ENCODE measurements around the gene CAMTA1. TPM values are rescaled to one million over a fixed set of nuclear protein-coding genes. Genes with fewer than 3 reads are reported as not detected.

CAMTA1 gene
- total and polyA plus RNA-seq, 8 donors = 13.0 to 54.2 (median 23.6) TPM

DNA sequence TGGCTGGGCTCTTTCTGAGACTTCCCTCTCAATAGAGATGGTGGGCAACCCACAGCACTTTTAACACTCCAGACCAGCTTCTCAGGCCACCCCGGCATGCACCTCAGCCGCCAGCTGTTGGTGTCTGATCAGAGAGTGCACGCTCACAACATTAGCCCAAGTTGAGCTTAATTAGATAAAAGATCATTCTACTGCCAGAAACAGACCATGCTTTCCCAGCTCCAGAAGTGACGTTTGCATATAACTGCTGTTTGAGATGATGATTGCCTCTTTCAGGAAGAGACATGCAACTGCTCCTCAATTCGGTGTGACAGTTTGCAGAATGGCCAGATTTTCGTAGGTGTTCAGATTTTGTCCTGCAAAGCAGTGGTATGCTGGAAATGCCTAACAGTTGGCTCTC is 700.6 kb downstream of the CAMTA1 start:
- H3K36me3 ChIP-seq = no peaks in the 10 kb centered on the region
- intact Hi-C loops (cut with DNase I) = no loop called here
- H3K4me1 ChIP-seq = no peaks in the 10 kb centered on the region
- no peak for DNase-seq
- no peaks in the 10 kb centered on the region for H3K27me3 ChIP-seq
- no peaks in the 10 kb centered on the region for H3K9me3 ChIP-seq
- no peak for FAIRE-seq
- no peak overlapping the region for H3K27ac ChIP-seq
- no peak for ATAC-seq
- WGBS, 2 donors = 83 to 91% methylated on average over 6 of the region's 6 CpGs
- H3K4me3 ChIP-seq = no peak overlapping the region
- TF ChIP-seq, protein P1, sequence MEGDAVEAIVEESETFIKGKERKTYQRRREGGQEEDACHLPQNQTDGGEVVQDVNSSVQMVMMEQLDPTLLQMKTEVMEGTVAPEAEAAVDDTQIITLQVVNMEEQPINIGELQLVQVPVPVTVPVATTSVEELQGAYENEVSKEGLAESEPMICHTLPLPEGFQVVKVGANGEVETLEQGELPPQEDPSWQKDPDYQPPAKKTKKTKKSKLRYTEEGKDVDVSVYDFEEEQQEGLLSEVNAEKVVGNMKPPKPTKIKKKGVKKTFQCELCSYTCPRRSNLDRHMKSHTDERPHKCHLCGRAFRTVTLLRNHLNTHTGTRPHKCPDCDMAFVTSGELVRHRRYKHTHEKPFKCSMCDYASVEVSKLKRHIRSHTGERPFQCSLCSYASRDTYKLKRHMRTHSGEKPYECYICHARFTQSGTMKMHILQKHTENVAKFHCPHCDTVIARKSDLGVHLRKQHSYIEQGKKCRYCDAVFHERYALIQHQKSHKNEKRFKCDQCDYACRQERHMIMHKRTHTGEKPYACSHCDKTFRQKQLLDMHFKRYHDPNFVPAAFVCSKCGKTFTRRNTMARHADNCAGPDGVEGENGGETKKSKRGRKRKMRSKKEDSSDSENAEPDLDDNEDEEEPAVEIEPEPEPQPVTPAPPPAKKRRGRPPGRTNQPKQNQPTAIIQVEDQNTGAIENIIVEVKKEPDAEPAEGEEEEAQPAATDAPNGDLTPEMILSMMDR (IDR thresholded peaks at IDR 0.05) = no peak

DNA sequence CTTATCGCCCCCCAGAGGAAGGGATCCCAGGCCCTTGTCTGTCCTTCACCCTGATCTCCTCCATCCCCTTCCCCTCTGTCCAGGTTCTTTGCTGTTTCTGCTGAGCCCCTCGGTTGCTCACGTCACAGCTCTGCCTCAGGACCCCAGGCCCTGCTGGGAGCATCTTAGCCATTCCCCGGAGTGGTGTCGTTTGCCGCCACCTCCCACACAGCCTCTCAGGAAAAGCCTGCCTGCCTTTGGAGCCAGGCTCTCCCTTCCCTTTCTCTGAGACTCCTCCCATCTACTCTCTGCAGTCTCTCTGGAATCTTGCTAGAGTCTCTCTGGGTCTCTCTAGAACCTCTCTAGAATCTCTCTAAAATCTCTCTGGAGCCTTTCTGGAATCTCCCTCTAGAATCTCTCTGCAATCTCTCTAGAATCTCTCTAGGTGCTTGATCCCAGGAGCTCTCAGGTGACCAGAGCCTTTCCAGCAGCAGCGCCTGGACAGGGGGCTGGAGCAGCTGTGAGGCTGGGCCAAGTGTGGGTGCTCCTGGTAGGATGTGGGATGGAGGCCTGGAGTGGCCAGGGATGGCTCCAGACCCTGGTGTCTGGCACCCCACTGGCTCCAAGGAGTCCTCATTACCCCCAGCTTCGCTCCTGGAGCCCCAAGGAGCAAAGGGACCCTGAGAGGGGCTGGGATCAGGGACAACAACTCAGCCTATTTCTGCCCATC is 702.7 kb downstream of the CAMTA1 start:
- intact Hi-C loops (cut with DNase I) = no loop called here
- Histone ChIP-seq H3K4me1 (no peaks in the 10 kb centered on the region), H3K27ac (no peak overlapping the region), H3K27me3 (no peaks in the 10 kb centered on the region), H3K9me3 (no peaks in the 10 kb centered on the region), H3K36me3 (no peaks in the 10 kb centered on the region), H3K4me3 (no peak overlapping the region)
- 75 to 76% methylated on average over 8 of the region's 8 CpGs for WGBS, 2 donors
- ATAC-seq = no peak
- TF ChIP-seq, protein P1 (IDR thresholded peaks at IDR 0.05) = no peak
- FAIRE-seq = no peak
- DNase-seq = peak in 1 of 6 donors; percentile 20

DNA sequence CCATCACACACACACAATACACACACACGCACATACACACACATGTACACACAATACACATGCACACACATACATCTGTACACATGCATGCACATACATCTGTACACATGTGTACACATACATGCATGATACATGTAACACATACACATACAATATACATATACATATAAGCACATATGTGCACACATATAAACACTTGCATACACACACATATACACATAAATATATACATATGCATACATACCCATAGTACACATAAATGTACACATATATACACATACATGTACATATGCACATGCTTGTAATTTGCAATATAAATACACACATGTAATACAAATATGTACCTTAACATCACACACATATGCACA is 703.2 kb downstream of the CAMTA1 start:
- Histone ChIP-seq H3K4me3 (no peak overlapping the region), H3K9me3 (no peaks in the 10 kb centered on the region), H3K27ac (no peak overlapping the region), H3K27me3 (no peaks in the 10 kb centered on the region), H3K36me3 (no peaks in the 10 kb centered on the region), H3K4me1 (no peaks in the 10 kb centered on the region)
- no peak for FAIRE-seq
- TF ChIP-seq, protein P1 (IDR thresholded peaks at IDR 0.05) = no peak
- 56 to 90% methylated on average over 1 of the region's 1 CpG for WGBS, 2 donors
- no peak for ATAC-seq
- intact Hi-C loops (cut with DNase I) = no loop called here
- no peak for DNase-seq

DNA sequence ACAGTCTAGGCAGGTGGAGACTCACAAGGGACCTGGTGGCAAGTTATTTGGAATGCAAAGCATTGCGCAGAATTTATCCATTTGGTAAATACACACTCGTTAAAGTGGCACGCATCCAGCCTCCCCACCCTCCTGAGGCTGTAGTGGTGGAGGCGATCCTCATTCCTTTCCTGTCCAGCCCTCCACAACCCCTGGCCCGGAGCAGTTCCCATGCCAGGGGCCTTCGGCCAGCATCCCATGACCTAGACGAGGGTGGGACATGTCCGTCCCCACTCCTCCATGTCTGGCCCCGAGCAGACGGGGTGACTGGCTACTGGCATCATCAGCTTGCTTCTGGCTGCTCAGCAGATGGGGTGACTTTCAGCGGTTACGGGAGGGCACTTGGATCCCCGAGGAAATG is 704.3 kb downstream of the CAMTA1 start:
- no peaks in the 10 kb centered on the region for H3K36me3 ChIP-seq
- no peaks in the 10 kb centered on the region for H3K27me3 ChIP-seq
- H3K27ac ChIP-seq = no peak overlapping the region
- H3K9me3 ChIP-seq = no peaks in the 10 kb centered on the region
- peak in 1 of 6 donors; percentile 53 for DNase-seq
- FAIRE-seq = no peak
- no peak overlapping the region for H3K4me3 ChIP-seq
- 69 to 80% methylated on average over 13 of the region's 13 CpGs for WGBS, 2 donors
- no peak for ATAC-seq
- intact Hi-C loops (cut with DNase I) = no loop called here
- no peaks in the 10 kb centered on the region for H3K4me1 ChIP-seq
- TF ChIP-seq, protein P1 (IDR thresholded peaks at IDR 0.05) = no peak

DNA sequence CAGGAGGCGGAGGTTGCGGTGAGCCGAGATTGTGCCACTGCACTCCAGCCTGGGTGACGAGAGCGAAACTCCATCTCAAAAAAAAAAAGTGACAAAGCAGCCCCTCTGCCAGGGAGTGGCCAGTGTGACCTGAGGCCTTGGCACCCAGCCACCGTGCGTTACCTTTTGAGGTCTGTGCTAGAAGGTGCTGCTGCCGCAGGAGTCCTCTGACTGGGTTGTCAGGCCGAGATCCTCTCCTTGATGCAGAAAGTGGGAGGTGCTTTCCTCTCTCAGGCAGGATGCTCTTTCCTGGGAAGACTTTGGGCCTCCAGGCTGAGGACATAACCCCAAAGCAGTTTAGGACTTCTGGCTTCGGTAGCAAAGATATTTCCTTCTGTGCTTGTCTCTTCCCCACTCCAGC is 705.3 kb downstream of the CAMTA1 start:
- Histone ChIP-seq H3K4me3 (no peak overlapping the region), H3K36me3 (no peaks in the 10 kb centered on the region), H3K27me3 (no peaks in the 10 kb centered on the region), H3K27ac (no peak overlapping the region), H3K4me1 (no peaks in the 10 kb centered on the region), H3K9me3 (no peaks in the 10 kb centered on the region)
- FAIRE-seq (no peak), ATAC-seq (no peak), DNase-seq (peak in 1 of 6 donors; percentile 38)
- intact Hi-C loops (cut with DNase I) = no loop called here
- 80 to 84% methylated on average over 10 of the region's 10 CpGs for WGBS, 2 donors
- TF ChIP-seq, protein P1 (IDR thresholded peaks at IDR 0.05) = no peak
